ENCODE results near the gene MNS1. TPM values are rescaled to one million over a fixed set of nuclear protein-coding genes. Genes with fewer than 3 reads are reported as not detected.

The MNS1 gene
- total and polyA plus RNA-seq, 10 of the 15 experiments (the other 5 are each of a cell fraction or from before 2014, with no cell fraction given): 0.45 to 2.6 (median 0.97) TPM

GRCh38 chr15:56425976-56426375 is 39.0 kb downstream of the MNS1 start:
- SMC1A ChIA-PET (ENCODE audit: uncharacterized antibody, unreplicated experiment): interaction anchor here (0.8 to 5.1 kb wide), 2 partner anchors 11 to 178 kb away, joined by 3 to 29 read pairs; no protein-coding TSS in a partner anchor
- H3K27ac ChIP-seq (ENCODE audit: control insufficient read depth, insufficient read depth): no peak overlapping the region
- H4K20me1 ChIP-seq (ENCODE audit: control insufficient read depth, insufficient read depth): no peaks in the 10 kb centered on the region
- no peak for TF ChIP-seq NR2F1 (conservative IDR thresholded peaks at IDR 0.05)
- no peak for TF ChIP-seq MTA2 (IDR thresholded peaks at IDR 0.05; ENCODE audit: low read depth)
- no peak for TF ChIP-seq RFX5 (IDR thresholded peaks at IDR 0.05; ENCODE audit: low read depth, low read length)
- TF ChIP-seq SMAD5 (IDR thresholded peaks at IDR 0.05; ENCODE audit: low read depth): no peak
- no peak for TF ChIP-seq ZNF274 (IDR thresholded peaks at IDR 0.05; ENCODE audit: insufficient read depth, insufficient read length)
- no peak for TF ChIP-seq HDAC2 (IDR thresholded peaks at IDR 0.05)
- no peak for TF ChIP-seq RUNX3 (IDR thresholded peaks at IDR 0.05; ENCODE audit: low read length)
- no peak for TF ChIP-seq CBX5 (IDR thresholded peaks at IDR 0.05; ENCODE audit: low read depth)
- no peak for TF ChIP-seq PML (IDR thresholded peaks at IDR 0.05; ENCODE audit: low read length)
- no peak for TF ChIP-seq TARDBP (IDR thresholded peaks at IDR 0.05; ENCODE audit: borderline replicate concordance)
- no peak for TF ChIP-seq PBX3 (IDR thresholded peaks at IDR 0.05; ENCODE audit: insufficient replicate concordance, low read depth, low read length)
- no peak overlapping the region for H3K9ac ChIP-seq (ENCODE audit: control insufficient read depth, insufficient read depth, low read length)
- no peak for ATAC-seq
- RAD21 ChIA-PET (ENCODE audit: unreplicated experiment): interaction anchor here (1.5 kb wide), 1 partner anchor 176 kb away, joined by 15 read pairs; no protein-coding TSS in a partner anchor
- peaks cover 0 to 8% of the 10 kb centered on the region in 2 experiments; a peak in 1 of 4 replicates for H3K36me3 ChIP-seq (ENCODE audit: control insufficient read depth in 2 of 2, insufficient read depth in 2 of 2, low read length in 1 of 2)
- no peak for DNase-seq (ENCODE audit: low read depth, low spot score)
- no peak for FAIRE-seq
- H3K4me1 ChIP-seq (ENCODE audit: control insufficient read depth, insufficient read depth, low read length): no peaks in the 10 kb centered on the region
- POLR2A ChIA-PET: no interaction called here
- H2AFZ ChIP-seq (ENCODE audit: control insufficient read depth, low read depth, low read length): no peak overlapping the region
- no TSS peak for BruUV-seq (replicated peaks)
- H3K4me3 ChIP-seq: no peak overlapping the region
- in situ Hi-C loops (cut with MboI) (loop anchor here (25.0 kb wide), 1 partner anchor 764 kb away; no protein-coding TSS in a partner anchor), intact Hi-C loops (cut with micrococcal nuclease; ENCODE audit: unreplicated experiment) (loop anchor here (5.0 kb wide), 1 partner anchor 54 kb away; no protein-coding TSS in a partner anchor)
- CTCF ChIA-PET: interaction anchor here (0.6 to 6.8 kb wide), 4 partner anchors 176 to 1310 kb away, joined by 3 to 123 read pairs (median 4); no protein-coding TSS in a partner anchor
- H3K4me2 ChIP-seq (ENCODE audit: control insufficient read depth, insufficient read depth): no peak overlapping the region
- WGBS (ENCODE audit: insufficient coverage, insufficient replicate concordance, low lambda C conversion rate, missing lambda C conversion rate): 100% methylated on average over 1 of the region's 1 CpG
- no peaks in the 10 kb centered on the region for H3K79me2 ChIP-seq (ENCODE audit: control insufficient read depth, insufficient read depth, low read length)
- no peaks in the 10 kb centered on the region for H3K27me3 ChIP-seq (replicated peaks in 1 of 2; ENCODE audit: control insufficient read depth in 2 of 2, insufficient read depth in 2 of 2, low read length in 1 of 2)
- H3K9me3 ChIP-seq (replicated peaks; ENCODE audit: control insufficient read depth, insufficient read depth, low read length): no peaks in the 10 kb centered on the region; the same call in 1 of the 3 replicates
